HepG2 (cell line): ENCODE data around the gene INTS7. TPM values are rescaled to one million over a fixed set of nuclear protein-coding genes. Genes with fewer than 3 reads are reported as not detected.

Experiments used
- AHDC1 ChIP-seq: sonication (generic); formaldehyde crosslinking; IDR thresholded peaks from 2 replicates; pipeline ENCODE4 v1.5.1; 2020; ENCODE audit warnings: mild to moderate bottlenecking, missing genetic modification reagents, borderline replicate concordance
- AKAP8 ChIP-seq: sonication (generic); formaldehyde crosslinking; IDR thresholded peaks from 2 replicates; pipeline ENCODE4 v1.5.1; 2020; ENCODE audit warnings: mild to moderate bottlenecking, missing genetic modification reagents
- DZIP1 ChIP-seq: sonication (generic); formaldehyde crosslinking; IDR thresholded peaks from 2 replicates; pipeline ENCODE4 v1.5.0; 2020; ENCODE audit warnings: mild to moderate bottlenecking, missing genetic modification reagents
- FOXP1 ChIP-seq, 2 experiments: fragments of 450-650 bp in 1 of 2; IDR thresholded peaks; 2 replicates each; pipeline ENCODE4 v1.6.1; 2017 to 2018; ENCODE audit warnings: antibody characterized with exemption in 1 of 2
- GTF2F1 ChIP-seq: fragments of 150-350 bp; IDR thresholded peaks from 2 replicates; pipeline ENCODE4 v1.6.1; 2014; ENCODE audit warnings: low read length
- HNRNPUL1 ChIP-seq: fragments of 200-400 bp; formaldehyde crosslinking; IDR thresholded peaks from 2 replicates; pipeline ENCODE4 v1.6.1; 2017; ENCODE audit warnings: low read depth, mild to moderate bottlenecking, low read length, moderate library complexity
- MTF1 ChIP-seq: sonication (generic); formaldehyde crosslinking; IDR thresholded peaks from 2 replicates; pipeline ENCODE4 v1.5.0; 2020; ENCODE audit warnings: missing genetic modification reagents
- PAX8 ChIP-seq: sonication (generic); formaldehyde crosslinking; IDR thresholded peaks from 2 replicates; pipeline ENCODE4 v1.8.0; 2022; ENCODE audit warnings: mild to moderate bottlenecking, missing genetic modification reagents, borderline replicate concordance
- RAD21 ChIP-seq: fragments of 450-650 bp; formaldehyde crosslinking; IDR thresholded peaks from 2 replicates; pipeline ENCODE4 v1.5.0; 2020; ENCODE audit warnings: mild to moderate bottlenecking
- RARA ChIP-seq: IDR thresholded peaks from 2 replicates; pipeline ENCODE4 v1.6.1; 2016; ENCODE audit warnings: missing genetic modification reagents, missing compliant biosample characterization
- RXRA ChIP-seq: sonication (generic); formaldehyde crosslinking; IDR thresholded peaks from 2 replicates; pipeline ENCODE4 v1.5.1; 2020; ENCODE audit warnings: missing genetic modification reagents
- ZMAT5 ChIP-seq: sonication (generic); formaldehyde crosslinking; IDR thresholded peaks from 2 replicates; pipeline ENCODE4 v1.5.0; 2020; ENCODE audit warnings: mild to moderate bottlenecking, low read depth, missing genetic modification reagents, borderline replicate concordance
- ZNF225 ChIP-seq: sonication (generic); formaldehyde crosslinking; IDR thresholded peaks from 2 replicates; pipeline ENCODE4 v1.4.0; 2020; ENCODE audit warnings: mild to moderate bottlenecking, missing genetic modification reagents
- ZNF263 ChIP-seq: sonication (generic); formaldehyde crosslinking; IDR thresholded peaks from 2 replicates; pipeline ENCODE4 v1.4.0; 2020; ENCODE audit warnings: missing genetic modification reagents
- ZNF331 ChIP-seq: sonication (generic); formaldehyde crosslinking; IDR thresholded peaks from 2 replicates; pipeline ENCODE4 v1.4.0; 2020; ENCODE audit warnings: missing genetic modification reagents
- ZNF773 ChIP-seq: sonication (generic); formaldehyde crosslinking; IDR thresholded peaks from 2 replicates; pipeline ENCODE4 v1.4.0; 2020; ENCODE audit warnings: missing genetic modification reagents, borderline replicate concordance
- polyA plus RNA-seq, 8 experiments: library from polyadenylated mRNA; depleted of rRNA in 3 of 8; stranded (reverse) in 7 of 8; unstranded in 1 of 8; fragments of >200 nt; fragmentation: Illumina TruSeq in 4 of 8; extraction: Trizol in 4 of 8; gene quantifications; 2 replicates each; pipeline versions ENCODE4 v1.2.1 to v1.2.3, GENCODE V29; 2011 to 2016; ENCODE audit warnings: low read depth in 4 of 8, missing spikeins in 1 of 8, mixed read lengths in 1 of 8; ENCODE audit not compliant: insufficient read depth in 1 of 8
- total RNA-seq, 5 experiments: library from RNA; depleted of rRNA; stranded (reverse); fragments of >200 nt; fragmentation: Illumina TruSeq; extraction: Trizol; gene quantifications; 2 replicates each; pipeline ENCODE4 v1.2.3, GENCODE V29; 2016; ENCODE audit warnings: low read depth in 1 of 5
- TF ChIP-seq, protein P1 (sequence below): sonication (generic); formaldehyde crosslinking; IDR thresholded peaks from 2 replicates; pipeline ENCODE4 v1.4.0; 2020; ENCODE audit warnings: mild to moderate bottlenecking, missing genetic modification reagents

The INTS7 gene
- total and polyA plus RNA-seq, 2 of the 13 experiments (the other 11 are each of a cell fraction or from before 2014, with no cell fraction given), result 18.3 to 22.4 TPM

GRCh38 chr1:211910113-211910884, 125.1 kb downstream of the INTS7 start (continued):
- TF ChIP-seq DZIP1 (CRISPR knock-in tag) (no peak), AKAP8 (CRISPR knock-in tag) (no peak), ZMAT5 (CRISPR knock-in tag) (no peak), HNRNPUL1 (no peak), ZNF331 (0 out of 2 replicates have a peak, but pooled peaks have one; percentile 30), RAD21 (CRISPR knock-in tag) (peak; percentile 32; the same call in 1 of the 2 replicates), MTF1 (CRISPR knock-in tag) (no peak), ZNF263 (no peak), GTF2F1 (no peak), FOXP1 (IDR thresholded peaks at IDR 0.05) (no peak), FOXP1 (CRISPR knock-in tag; IDR thresholded peaks at IDR 0.05) (0 out of 2 replicates have a peak, but pooled peaks have one; percentile 15), AHDC1 (CRISPR knock-in tag) (peak; percentile 45; the same call in 1 of the 2 replicates), RARA (peak; percentile 67), ZNF225 (CRISPR knock-in tag) (no peak), PAX8 (CRISPR knock-in tag) (no peak), RXRA (CRISPR knock-in tag) (peak; percentile 25; the same call in 1 of the 2 replicates), ZNF773 (CRISPR knock-in tag) (no peak)
- TF ChIP-seq, protein P1, sequence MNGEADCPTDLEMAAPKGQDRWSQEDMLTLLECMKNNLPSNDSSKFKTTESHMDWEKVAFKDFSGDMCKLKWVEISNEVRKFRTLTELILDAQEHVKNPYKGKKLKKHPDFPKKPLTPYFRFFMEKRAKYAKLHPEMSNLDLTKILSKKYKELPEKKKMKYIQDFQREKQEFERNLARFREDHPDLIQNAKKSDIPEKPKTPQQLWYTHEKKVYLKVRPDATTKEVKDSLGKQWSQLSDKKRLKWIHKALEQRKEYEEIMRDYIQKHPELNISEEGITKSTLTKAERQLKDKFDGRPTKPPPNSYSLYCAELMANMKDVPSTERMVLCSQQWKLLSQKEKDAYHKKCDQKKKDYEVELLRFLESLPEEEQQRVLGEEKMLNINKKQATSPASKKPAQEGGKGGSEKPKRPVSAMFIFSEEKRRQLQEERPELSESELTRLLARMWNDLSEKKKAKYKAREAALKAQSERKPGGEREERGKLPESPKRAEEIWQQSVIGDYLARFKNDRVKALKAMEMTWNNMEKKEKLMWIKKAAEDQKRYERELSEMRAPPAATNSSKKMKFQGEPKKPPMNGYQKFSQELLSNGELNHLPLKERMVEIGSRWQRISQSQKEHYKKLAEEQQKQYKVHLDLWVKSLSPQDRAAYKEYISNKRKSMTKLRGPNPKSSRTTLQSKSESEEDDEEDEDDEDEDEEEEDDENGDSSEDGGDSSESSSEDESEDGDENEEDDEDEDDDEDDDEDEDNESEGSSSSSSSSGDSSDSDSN (CRISPR knock-in tag), result 0 out of 2 replicates have a peak, but pooled peaks have one; percentile 24
